ENCODE data around the gene STK32A. TPM values are rescaled to one million over a fixed set of nuclear protein-coding genes. Genes with fewer than 3 reads are reported as not detected.

Gene STK32A
- total RNA-seq, 1 donor from 2014 or later: 0.63 TPM

DNA sequence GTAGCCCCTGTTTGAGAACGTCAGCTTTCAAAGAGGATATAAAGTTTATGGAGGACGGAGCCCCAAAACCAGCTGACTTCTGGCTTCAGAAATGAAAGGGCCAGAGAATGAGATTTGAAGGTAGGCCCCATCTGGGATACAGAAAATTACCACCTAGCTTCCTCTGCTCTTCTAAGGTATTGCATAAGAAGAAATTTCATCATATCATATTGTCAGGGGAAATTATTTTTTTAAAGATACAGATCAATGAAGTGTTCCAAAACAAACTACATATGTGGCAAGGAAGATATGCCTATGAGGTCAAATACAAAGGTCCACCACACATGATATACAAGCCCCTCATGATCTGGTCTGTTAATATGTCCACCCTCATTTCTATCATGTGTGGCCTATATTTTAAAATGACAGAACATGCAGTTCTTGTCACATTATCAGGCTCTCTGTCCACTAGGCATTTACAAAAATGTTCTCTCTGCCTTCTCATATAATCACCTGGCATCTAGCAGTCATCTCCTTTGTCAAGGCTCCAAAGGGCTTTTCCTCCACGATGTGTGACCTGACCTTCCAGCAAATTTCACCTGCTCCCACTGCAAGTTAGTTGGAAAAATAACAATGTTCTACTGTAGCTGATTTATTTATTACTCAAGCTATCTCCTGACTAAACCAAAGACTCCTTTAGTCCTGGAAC, 192.0 kb downstream of the STK32A start:
- DNase-seq (ENCODE audit: low read depth): no peak
- TF ChIP-seq, protein P1, sequence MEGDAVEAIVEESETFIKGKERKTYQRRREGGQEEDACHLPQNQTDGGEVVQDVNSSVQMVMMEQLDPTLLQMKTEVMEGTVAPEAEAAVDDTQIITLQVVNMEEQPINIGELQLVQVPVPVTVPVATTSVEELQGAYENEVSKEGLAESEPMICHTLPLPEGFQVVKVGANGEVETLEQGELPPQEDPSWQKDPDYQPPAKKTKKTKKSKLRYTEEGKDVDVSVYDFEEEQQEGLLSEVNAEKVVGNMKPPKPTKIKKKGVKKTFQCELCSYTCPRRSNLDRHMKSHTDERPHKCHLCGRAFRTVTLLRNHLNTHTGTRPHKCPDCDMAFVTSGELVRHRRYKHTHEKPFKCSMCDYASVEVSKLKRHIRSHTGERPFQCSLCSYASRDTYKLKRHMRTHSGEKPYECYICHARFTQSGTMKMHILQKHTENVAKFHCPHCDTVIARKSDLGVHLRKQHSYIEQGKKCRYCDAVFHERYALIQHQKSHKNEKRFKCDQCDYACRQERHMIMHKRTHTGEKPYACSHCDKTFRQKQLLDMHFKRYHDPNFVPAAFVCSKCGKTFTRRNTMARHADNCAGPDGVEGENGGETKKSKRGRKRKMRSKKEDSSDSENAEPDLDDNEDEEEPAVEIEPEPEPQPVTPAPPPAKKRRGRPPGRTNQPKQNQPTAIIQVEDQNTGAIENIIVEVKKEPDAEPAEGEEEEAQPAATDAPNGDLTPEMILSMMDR (conservative IDR thresholded peaks at IDR 0.05; ENCODE audit: low read depth, low read length): no peak
- no peak overlapping the region for H3K4me3 ChIP-seq (ENCODE audit: low read depth, low read length)

DNA sequence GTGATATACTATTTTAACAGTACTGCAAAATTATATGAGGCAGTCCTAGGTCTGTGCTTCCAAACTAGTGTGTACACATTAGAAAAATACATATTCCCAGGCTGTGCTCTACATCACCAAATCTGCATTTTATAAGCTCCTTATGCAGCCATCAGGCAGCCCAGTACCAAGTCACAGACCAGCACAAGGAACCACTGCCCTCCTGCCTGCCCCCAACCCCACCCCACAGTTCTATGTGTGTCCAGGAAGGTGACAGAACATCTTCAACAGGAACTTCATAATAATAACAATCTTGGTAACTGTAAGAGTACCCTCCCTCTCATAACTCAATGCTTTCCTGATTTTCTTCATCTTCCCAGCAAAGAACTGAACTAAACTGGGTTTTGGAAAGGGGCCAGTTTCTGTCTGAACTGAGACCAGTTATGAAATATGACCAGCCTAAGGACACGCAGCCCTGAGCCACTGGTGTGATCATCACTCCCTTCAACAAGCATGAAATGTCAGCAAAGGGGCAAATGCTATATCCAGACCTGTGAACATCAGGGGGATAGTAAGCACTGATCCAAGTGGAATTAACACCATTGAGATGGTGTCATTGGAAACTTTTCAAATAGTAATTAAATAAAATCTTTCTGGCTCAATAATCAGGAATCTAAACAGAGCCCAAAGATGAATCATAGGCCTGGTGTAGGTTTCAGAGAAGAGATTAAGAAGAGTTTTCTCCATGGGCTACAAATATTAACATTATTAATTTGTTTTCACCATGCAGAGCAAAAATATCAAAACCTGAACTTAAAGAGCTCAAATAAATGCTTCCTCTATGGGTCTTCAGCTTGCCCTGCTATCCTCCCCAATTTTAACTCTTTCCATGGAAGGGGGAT, 192.9 kb downstream of the STK32A start:
- H3K4me3 ChIP-seq (ENCODE audit: low read depth, low read length): no peak overlapping the region
- DNase-seq (ENCODE audit: low read depth): no peak
- TF ChIP-seq, protein P1 (conservative IDR thresholded peaks at IDR 0.05; ENCODE audit: low read depth, low read length): no peak

DNA sequence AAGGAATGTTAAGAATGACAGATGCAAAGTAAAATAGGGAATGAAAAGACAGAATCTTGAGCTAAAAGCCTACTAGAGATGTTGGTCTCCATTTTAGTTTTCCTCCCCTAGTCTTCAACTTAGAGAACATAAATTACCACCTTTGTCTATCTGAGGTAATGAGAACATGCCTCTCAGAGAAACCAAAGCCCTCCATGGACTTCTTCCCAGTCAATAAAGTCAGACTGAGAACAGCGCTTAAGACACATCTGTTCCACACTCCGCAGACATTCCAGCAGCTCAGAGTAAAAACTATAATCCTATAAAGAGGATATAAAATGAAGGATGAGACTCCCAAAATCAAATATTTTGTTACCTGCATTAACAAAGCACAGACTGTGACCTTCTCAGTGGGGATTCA, 195.8 kb downstream of the STK32A start:
- DNase-seq (ENCODE audit: low read depth): no peak
- TF ChIP-seq, protein P1 (conservative IDR thresholded peaks at IDR 0.05; ENCODE audit: low read depth, low read length): no peak
- no peak overlapping the region for H3K4me3 ChIP-seq (ENCODE audit: low read depth, low read length)

DNA sequence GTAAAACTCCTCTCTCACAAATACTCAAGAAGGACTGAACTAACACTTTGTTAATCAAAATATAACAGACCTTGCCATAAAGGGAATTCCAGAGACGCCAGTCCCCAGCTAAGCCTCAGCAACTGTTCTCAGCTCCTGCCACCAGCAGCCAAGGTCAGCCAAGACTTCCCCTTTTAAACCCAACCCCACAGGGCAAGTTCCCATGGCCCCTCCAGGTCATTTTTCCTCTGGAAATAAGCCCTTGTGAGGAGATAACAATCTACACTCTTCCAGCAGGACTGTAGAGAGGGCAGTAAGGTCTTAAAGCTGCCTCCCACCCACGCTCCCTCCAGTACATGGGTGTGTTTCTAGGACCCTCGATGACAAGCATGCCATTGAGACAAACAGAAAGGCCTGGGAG, 196.8 kb downstream of the STK32A start:
- no peak overlapping the region for H3K4me3 ChIP-seq (ENCODE audit: low read depth, low read length)
- TF ChIP-seq, protein P1 (conservative IDR thresholded peaks at IDR 0.05; ENCODE audit: low read depth, low read length): no peak
- DNase-seq (ENCODE audit: low read depth): no peak

GRCh38 chr5:147432323-147432722, 197.5 kb downstream of the STK32A start:
- no peak for DNase-seq (ENCODE audit: low read depth)
- H3K4me3 ChIP-seq (ENCODE audit: low read depth, low read length): no peak overlapping the region
- TF ChIP-seq, protein P1 (conservative IDR thresholded peaks at IDR 0.05; ENCODE audit: low read depth, low read length): no peak

DNA sequence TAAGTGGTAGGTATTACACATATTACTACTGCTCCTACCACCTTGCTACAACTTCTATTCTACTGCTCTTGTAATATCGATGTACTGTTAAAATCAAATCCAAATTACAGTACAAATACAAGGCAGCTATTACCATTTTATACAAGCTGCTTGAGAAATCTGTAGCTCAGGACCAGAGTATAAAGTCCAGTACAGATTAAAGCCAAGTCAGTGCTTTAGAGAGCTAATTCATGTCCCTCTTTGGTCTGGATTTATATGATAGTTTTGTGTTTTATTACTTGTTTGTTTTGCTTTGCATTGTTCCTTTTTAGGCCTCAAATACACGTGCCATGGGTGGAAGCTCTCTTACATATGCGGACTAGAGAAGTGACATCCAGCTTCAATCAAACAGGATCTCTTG, 199.2 kb downstream of the STK32A start:
- DNase-seq (ENCODE audit: low read depth): no peak
- TF ChIP-seq, protein P1 (conservative IDR thresholded peaks at IDR 0.05; ENCODE audit: low read depth, low read length): no peak
- no peak overlapping the region for H3K4me3 ChIP-seq (ENCODE audit: low read depth, low read length)

Measured in epithelial cell of proximal tubule (primary cell).